ENCODE measurements around the gene CFAP92.

The CFAP92 gene

GRCh38 chr3:128987302-128988100 is 6.4 kb downstream of the CFAP92 start:
- ChIA-PET POLR2A (ENCODE audit: low non-redundant PET) (no interaction called here), CTCF (no interaction called here)
- no peak for DNase-seq (ENCODE audit: low spot score)
- no peak overlapping the region for H3K27ac ChIP-seq
- no peak for TF ChIP-seq CTCF (conservative IDR thresholded peaks at IDR 0.05; ENCODE audit: low read depth)

DNA sequence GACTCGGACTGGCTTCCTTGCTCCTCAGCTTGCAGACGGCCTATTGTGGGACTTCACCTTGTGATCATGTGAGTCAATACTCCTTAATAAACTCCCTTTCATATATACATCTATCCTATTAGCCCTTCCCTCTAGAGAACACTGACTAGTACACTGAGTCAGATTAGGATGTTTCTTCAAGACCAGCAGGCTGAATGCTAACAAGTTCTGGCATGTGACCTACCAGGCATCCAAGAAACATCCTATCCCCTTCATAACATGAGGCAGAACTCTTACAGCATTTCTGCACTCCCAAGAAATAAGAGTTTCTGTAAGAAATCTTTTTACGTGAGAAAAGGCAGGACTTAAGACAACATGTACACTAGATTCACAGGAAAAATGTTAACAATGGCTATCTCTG is 9.3 kb downstream of the CFAP92 start:
- ChIA-PET CTCF (interaction anchor here (1.9 kb wide), 1 partner anchor 14 kb away, joined by 8 read pairs; no protein-coding TSS in a partner anchor), POLR2A (ENCODE audit: low non-redundant PET) (no interaction called here)
- peak overlapping the region; percentile 62 for H3K27ac ChIP-seq
- DNase-seq (ENCODE audit: low spot score): peak; percentile 87
- TF ChIP-seq CTCF (conservative IDR thresholded peaks at IDR 0.05; ENCODE audit: low read depth): no peak

- peak overlapping the region; percentile 62; the same call in 1 of the 2 replicates for H3K27ac ChIP-seq
- POLR2A ChIA-PET (ENCODE audit: low non-redundant PET): interaction anchor here (0.6 kb wide), 1 partner anchor 840 kb away, joined by 3 read pairs; no protein-coding TSS in a partner anchor
- CTCF ChIA-PET: interaction anchor here (0.6 to 1.9 kb wide), 2 partner anchors 13 to 93 kb away, joined by 3 to 8 read pairs; no protein-coding TSS in a partner anchor
- TF ChIP-seq CTCF (conservative IDR thresholded peaks at IDR 0.05; ENCODE audit: low read depth): no peak
- DNase-seq (ENCODE audit: low spot score): no peak
These were observed 10.4 kb downstream of the CFAP92 start for GRCh38 chr3:128983293-128984069.

GRCh38 chr3:128975276-128975675 is 18.6 kb downstream of the CFAP92 start:
- no peak overlapping the region for H3K27ac ChIP-seq
- ChIA-PET POLR2A (ENCODE audit: low non-redundant PET) (no interaction called here), CTCF (no interaction called here)
- TF ChIP-seq CTCF (conservative IDR thresholded peaks at IDR 0.05; ENCODE audit: low read depth): no peak
- no peak for DNase-seq (ENCODE audit: low spot score)

- DNase-seq (ENCODE audit: low spot score): no peak
- ChIA-PET CTCF (interaction anchor here (0.6 kb wide), 2 partner anchors 98 to 126 kb away, joined by 3 read pairs; no protein-coding TSS in a partner anchor), POLR2A (ENCODE audit: low non-redundant PET) (no interaction called here)
- no peak for TF ChIP-seq CTCF (conservative IDR thresholded peaks at IDR 0.05; ENCODE audit: low read depth)
- H3K27ac ChIP-seq: no peak overlapping the region
These were observed 19.8 kb downstream of the CFAP92 start for GRCh38 chr3:128973988-128974564.

DNA sequence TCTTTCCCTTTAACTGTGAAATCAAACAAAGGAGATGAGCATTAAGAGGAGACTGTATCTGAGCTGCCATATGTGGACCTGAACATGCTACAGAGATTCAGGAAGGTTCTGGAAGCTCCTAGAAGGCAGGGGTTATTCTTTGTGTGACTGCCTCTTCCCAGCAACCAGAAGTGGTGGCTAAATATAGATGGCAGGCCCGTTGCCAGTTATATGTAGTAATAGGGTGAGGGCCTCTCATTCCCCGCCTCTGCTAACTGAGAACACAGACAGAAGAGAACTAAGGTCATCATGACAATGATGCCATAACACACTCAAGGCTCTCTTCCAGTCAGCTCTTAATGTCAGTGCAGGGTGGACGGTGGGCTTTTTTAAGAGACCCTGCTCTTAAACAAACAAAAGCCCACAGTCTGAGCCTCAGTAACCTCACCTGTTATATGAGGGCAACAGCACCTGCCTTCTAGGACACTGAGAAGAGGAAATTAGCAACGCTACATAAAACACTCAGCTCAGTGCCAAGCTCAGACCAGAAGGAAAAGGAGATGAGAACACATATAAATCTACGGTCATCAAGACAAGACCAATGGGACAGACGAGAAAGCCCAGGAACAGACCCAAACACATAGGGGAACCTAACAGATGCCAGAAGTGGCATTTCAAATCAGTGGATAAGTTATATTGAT is 22.3 kb downstream of the CFAP92 start:
- no peak overlapping the region for H3K27ac ChIP-seq
- POLR2A ChIA-PET (ENCODE audit: low non-redundant PET): no interaction called here
- CTCF ChIA-PET: interaction anchor here (0.5 to 2.6 kb wide), 15 partner anchors 13 to 719 kb away, joined by 3 to 21 read pairs (median 5); partner anchors contain the start of gene CFAP92
- DNase-seq (ENCODE audit: low spot score): no peak
- no peak for TF ChIP-seq CTCF (conservative IDR thresholded peaks at IDR 0.05; ENCODE audit: low read depth)
